ENCODE results near the gene NHSL2.

NHSL2 gene

GRCh38 chrX:72018277-72019112 lies 107.8 kb downstream of the NHSL2 start:
- peak; percentile 72 to 77 for DNase-seq (ENCODE audit: low read depth in 2 of 2)

GRCh38 chrX:72019487-72019886 lies 108.8 kb downstream of the NHSL2 start:
- DNase-seq (ENCODE audit: low read depth in 2 of 2) = no peak

GRCh38 chrX:72020204-72020603 lies 109.6 kb downstream of the NHSL2 start:
- no peak for DNase-seq (ENCODE audit: low read depth in 2 of 2)

- no peak for DNase-seq (ENCODE audit: low read depth in 2 of 2)
Observed at GRCh38 chrX:72020788-72021187, 110.1 kb downstream of the NHSL2 start.

- no peak for DNase-seq (ENCODE audit: low read depth in 2 of 2)
Observed at GRCh38 chrX:72021975-72022374, 111.3 kb downstream of the NHSL2 start.

- no peak for DNase-seq (ENCODE audit: low read depth in 2 of 2)
Observed at GRCh38 chrX:72023071-72023470, 112.4 kb downstream of the NHSL2 start.

GRCh38 chrX:72025236-72025770 lies 114.7 kb downstream of the NHSL2 start:
- DNase-seq (ENCODE audit: low read depth in 2 of 2) = no peak

- DNase-seq (ENCODE audit: low read depth in 2 of 2) = no peak
Observed at GRCh38 chrX:72026341-72027023, 115.8 kb downstream of the NHSL2 start.

GRCh38 chrX:72027024-72027913 lies 116.6 kb downstream of the NHSL2 start:
- DNase-seq (ENCODE audit: low read depth in 2 of 2) = no peak

- no peak for DNase-seq (ENCODE audit: low read depth in 2 of 2)
Observed at GRCh38 chrX:72027914-72028307, 117.3 kb downstream of the NHSL2 start.

- DNase-seq (ENCODE audit: low read depth in 2 of 2) = no peak
Observed at GRCh38 chrX:72028701-72029470, 118.2 kb downstream of the NHSL2 start.

- no peak for DNase-seq (ENCODE audit: low read depth in 2 of 2)
Observed at GRCh38 chrX:72029483-72030411, 119.1 kb downstream of the NHSL2 start.

- no peak for DNase-seq (ENCODE audit: low read depth in 2 of 2)
Observed at GRCh38 chrX:72030431-72030830, 119.8 kb downstream of the NHSL2 start.

GRCh38 chrX:72031118-72031517 lies 120.5 kb downstream of the NHSL2 start:
- DNase-seq (ENCODE audit: low read depth in 2 of 2) = no peak

- DNase-seq (ENCODE audit: low read depth in 2 of 2) = no peak
Observed at GRCh38 chrX:72031634-72032033, 121.0 kb downstream of the NHSL2 start.

GRCh38 chrX:72037601-72038000 lies 127.0 kb downstream of the NHSL2 start:
- no peak for DNase-seq (ENCODE audit: low read depth in 2 of 2)

- no peak for DNase-seq (ENCODE audit: low read depth in 2 of 2)
Observed at GRCh38 chrX:72038016-72038415, 127.4 kb downstream of the NHSL2 start.

GRCh38 chrX:72038868-72039267 lies 128.2 kb downstream of the NHSL2 start:
- DNase-seq (ENCODE audit: low read depth in 2 of 2) = no peak

- no peak for DNase-seq (ENCODE audit: low read depth in 2 of 2)
Observed at GRCh38 chrX:72040506-72040905, 129.9 kb downstream of the NHSL2 start.

- no peak for DNase-seq (ENCODE audit: low read depth in 2 of 2)
Observed at GRCh38 chrX:72041176-72041575, 130.5 kb downstream of the NHSL2 start.
